ENCODE measurements around the gene TTC22. TPM values are rescaled to one million over a fixed set of nuclear protein-coding genes. Genes with fewer than 3 reads are reported as not detected.

The TTC22 gene
- total and polyA plus RNA-seq, 2 donors from 2014 or later = 9.6 to 16.5 TPM

DNA sequence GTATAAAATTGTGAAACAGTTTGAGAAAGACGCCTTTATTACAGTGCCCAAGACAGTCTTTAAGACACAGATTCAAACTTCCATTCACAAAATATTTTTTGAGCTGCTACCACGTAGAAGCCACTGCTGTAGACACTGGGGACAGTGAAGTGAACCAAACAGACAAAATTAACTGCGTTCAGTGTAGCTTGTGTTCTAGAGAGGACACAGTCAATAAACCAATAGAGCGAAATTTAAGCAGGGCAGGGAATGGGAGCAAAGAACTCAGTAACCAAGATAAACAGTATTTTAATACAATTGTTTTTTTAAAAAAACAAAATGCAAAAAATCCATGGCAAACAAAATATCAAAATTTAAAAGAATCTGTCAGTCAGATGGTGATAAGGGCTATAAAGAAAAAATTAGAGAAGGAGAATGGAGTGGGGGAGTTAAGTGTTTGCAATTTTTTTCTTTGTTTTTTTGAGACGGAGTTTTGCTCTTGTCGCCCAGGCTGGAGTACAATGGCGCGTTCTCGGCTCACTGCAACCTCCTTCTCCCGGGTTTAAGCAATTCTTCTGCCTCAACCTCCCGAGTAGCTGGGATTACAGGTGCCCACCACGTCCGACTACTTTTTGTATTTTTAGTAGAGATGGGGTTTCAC, 36.1 kb downstream of the TTC22 start:
- DNase-seq = no peak
- no peak for TF ChIP-seq CTCF (IDR thresholded peaks at IDR 0.05; ENCODE audit: borderline replicate concordance, extremely low read depth, insufficient read depth)

GRCh38 chr1:54764133-54764921, 36.8 kb downstream of the TTC22 start, which contains the start of gene PARS2:
Gene PARS2, minus strand, starts transcription at chr1:54764523. Its CDS starts 5,362 bp downstream, at chr1:54759161.
- H3K4me3 ChIP-seq (ENCODE audit: low read length in 3 of 3) = peak within 1 kb of the TSS; percentile 94 to 98 (median 95)
- FAIRE-seq = peak; percentile 99
- H3K27me3 ChIP-seq (ENCODE audit: control insufficient read depth, insufficient read depth, low read length) = no peaks in the 10 kb centered on the region
- H3K9me3 ChIP-seq (ENCODE audit: control insufficient read depth in 2 of 3, insufficient read depth in 1 of 3, low read length in 3 of 3) = no peaks in the 10 kb centered on the region
- peak; percentile 98 to 100 (median 99) for DNase-seq
- peak within 1 kb of the TSS; percentile 61 to 65 for H3K27ac ChIP-seq (ENCODE audit: low read depth in 2 of 2, low read length in 2 of 2)
- H3K36me3 ChIP-seq (ENCODE audit: control insufficient read depth in 2 of 3, insufficient read depth in 3 of 3, low read length in 3 of 3) = no peaks in the 10 kb centered on the region
- no peak for TF ChIP-seq CTCF (IDR thresholded peaks at IDR 0.05; ENCODE audit: borderline replicate concordance, extremely low read depth, insufficient read depth)
- H3K4me1 ChIP-seq (ENCODE audit: control insufficient read depth in 2 of 3, insufficient read depth in 2 of 3, low read depth in 1 of 3, low read length in 3 of 3) = peaks cover 0 to 12% (median 8%) of the 10 kb centered on the region in 3 donors
- peak within 1 kb of the TSS; percentile 88 to 95 (median 91) for H3K9ac ChIP-seq (ENCODE audit: low read length in 3 of 3)
- intact Hi-C loops (cut with DNase I) = no loop called here

More for the DNA sequence above, 36.1 kb downstream of the TTC22 start:
- H3K27ac ChIP-seq (ENCODE audit: low read depth in 2 of 2, low read length in 2 of 2) = peak overlapping the region in 1 of 2 donors; percentile 52
- FAIRE-seq = no peak
- H3K27me3 ChIP-seq (ENCODE audit: control insufficient read depth, insufficient read depth, low read length) = no peaks in the 10 kb centered on the region
- intact Hi-C loops (cut with DNase I) = no loop called here
- H3K9me3 ChIP-seq (ENCODE audit: control insufficient read depth in 2 of 3, insufficient read depth in 1 of 3, low read length in 3 of 3) = no peaks in the 10 kb centered on the region
- peaks cover 0 to 12% (median 8%) of the 10 kb centered on the region in 3 donors for H3K4me1 ChIP-seq (ENCODE audit: control insufficient read depth in 2 of 3, insufficient read depth in 2 of 3, low read depth in 1 of 3, low read length in 3 of 3)
- H3K36me3 ChIP-seq (ENCODE audit: control insufficient read depth in 2 of 3, insufficient read depth in 3 of 3, low read length in 3 of 3) = no peaks in the 10 kb centered on the region
- peak overlapping the region; percentile 57 to 85 (median 68) for H3K4me3 ChIP-seq (ENCODE audit: low read length in 3 of 3)
- H3K9ac ChIP-seq (ENCODE audit: low read length in 3 of 3) = peak overlapping the region in 2 of 3 donors; percentile 17 to 24

- Histone ChIP-seq H3K9ac (ENCODE audit: low read length in 3 of 3) (peak overlapping the region; percentile 88 to 95 (median 91)), H3K4me3 (ENCODE audit: low read length in 3 of 3) (peak overlapping the region; percentile 94 to 98 (median 95)), H3K4me1 (ENCODE audit: control insufficient read depth in 2 of 3, insufficient read depth in 2 of 3, low read depth in 1 of 3, low read length in 3 of 3) (peaks cover 0 to 12% (median 8%) of the 10 kb centered on the region in 3 donors), H3K27me3 (ENCODE audit: control insufficient read depth, insufficient read depth, low read length) (no peaks in the 10 kb centered on the region), H3K27ac (ENCODE audit: low read depth in 2 of 2, low read length in 2 of 2) (peak overlapping the region; percentile 61 to 65), H3K9me3 (ENCODE audit: control insufficient read depth in 2 of 3, insufficient read depth in 1 of 3, low read length in 3 of 3) (no peaks in the 10 kb centered on the region), H3K36me3 (ENCODE audit: control insufficient read depth in 2 of 3, insufficient read depth in 3 of 3, low read length in 3 of 3) (peaks cover 0 to 2% (median 2%) of the 10 kb centered on the region in 3 donors)
- intact Hi-C loops (cut with DNase I) = no loop called here
- FAIRE-seq (no peak), DNase-seq (no peak)
- no peak for TF ChIP-seq CTCF (IDR thresholded peaks at IDR 0.05; ENCODE audit: borderline replicate concordance, extremely low read depth, insufficient read depth)
Observed at GRCh38 chr1:54763816-54764132, 37.3 kb downstream of the TTC22 start.

Measured in kidney (tissue), 14 donors.